Measurements from ENCODE around the gene SSBP1. TPM values are rescaled to one million over a fixed set of nuclear protein-coding genes. Genes with fewer than 3 reads are reported as not detected.

SSBP1 gene
- total RNA-seq, 2 experiments from 2014 or later: 177 to 178 TPM

DNA sequence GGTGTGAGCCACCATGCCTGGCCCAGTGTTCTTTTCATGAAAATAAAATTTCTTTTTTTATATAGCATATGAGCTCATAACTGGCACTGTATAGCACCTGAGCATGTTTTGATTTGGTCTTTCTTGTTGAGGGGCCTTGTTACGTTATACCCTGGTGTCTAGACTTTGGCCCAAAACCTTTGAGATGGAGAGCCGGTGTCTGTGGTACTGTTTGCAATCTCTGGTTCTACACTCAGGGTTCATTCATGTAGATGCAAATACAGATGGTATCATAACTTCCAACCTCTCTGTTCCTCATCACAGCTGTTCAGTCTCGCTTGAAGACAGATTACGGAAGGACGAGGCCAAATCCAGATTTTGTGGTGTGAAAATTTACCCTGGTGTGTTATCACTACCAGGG lies 51.8 kb downstream of the SSBP1 start, which contains the start of gene TAS2R5:
TSS of gene TAS2R5 (plus strand) at position 301 of the 400 bp plus-strand sequence. CDS start 145 bp downstream, outside the sequence.
- Histone ChIP-seq H3K27ac (ENCODE audit: low read depth, low read length, poor library complexity, severe bottlenecking) (no peak within 1 kb of the TSS), H3K4me2 (ENCODE audit: low read length) (no peak within 1 kb of the TSS), H2AFZ (ENCODE audit: low read length) (no peak within 1 kb of the TSS), H3K36me3 (ENCODE audit: insufficient read depth, low read length) (no peaks in the 10 kb centered on the region), H3K9me2 (ENCODE audit: insufficient read depth, low read length) (no peaks in the 10 kb centered on the region), H3K9me3 (ENCODE audit: low read length) (no peaks in the 10 kb centered on the region), H3K4me3 (ENCODE audit: low read depth, low read length, poor library complexity, severe bottlenecking) (no peak within 1 kb of the TSS), H3K79me2 (ENCODE audit: insufficient read depth, low read depth, low read length) (no peaks in the 10 kb centered on the region), H4K20me1 (ENCODE audit: insufficient read depth, low read length) (no peaks in the 10 kb centered on the region), H3K4me1 (ENCODE audit: insufficient read depth, low read length, poor library complexity, severe bottlenecking) (no peaks in the 10 kb centered on the region)
- no TSS peak for BruUV-seq (replicated peaks)
- ChIA-PET POLR2A (no interaction called here), CTCF (ENCODE audit: unreplicated experiment) (no interaction called here)
- TF ChIP-seq, protein P1, sequence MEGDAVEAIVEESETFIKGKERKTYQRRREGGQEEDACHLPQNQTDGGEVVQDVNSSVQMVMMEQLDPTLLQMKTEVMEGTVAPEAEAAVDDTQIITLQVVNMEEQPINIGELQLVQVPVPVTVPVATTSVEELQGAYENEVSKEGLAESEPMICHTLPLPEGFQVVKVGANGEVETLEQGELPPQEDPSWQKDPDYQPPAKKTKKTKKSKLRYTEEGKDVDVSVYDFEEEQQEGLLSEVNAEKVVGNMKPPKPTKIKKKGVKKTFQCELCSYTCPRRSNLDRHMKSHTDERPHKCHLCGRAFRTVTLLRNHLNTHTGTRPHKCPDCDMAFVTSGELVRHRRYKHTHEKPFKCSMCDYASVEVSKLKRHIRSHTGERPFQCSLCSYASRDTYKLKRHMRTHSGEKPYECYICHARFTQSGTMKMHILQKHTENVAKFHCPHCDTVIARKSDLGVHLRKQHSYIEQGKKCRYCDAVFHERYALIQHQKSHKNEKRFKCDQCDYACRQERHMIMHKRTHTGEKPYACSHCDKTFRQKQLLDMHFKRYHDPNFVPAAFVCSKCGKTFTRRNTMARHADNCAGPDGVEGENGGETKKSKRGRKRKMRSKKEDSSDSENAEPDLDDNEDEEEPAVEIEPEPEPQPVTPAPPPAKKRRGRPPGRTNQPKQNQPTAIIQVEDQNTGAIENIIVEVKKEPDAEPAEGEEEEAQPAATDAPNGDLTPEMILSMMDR (conservative IDR thresholded peaks at IDR 0.05; ENCODE audit: low read length): no peak
- TF ChIP-seq EZH2phosphoT487 (IDR thresholded peaks at IDR 0.05; ENCODE audit: borderline replicate concordance, low read depth, low read length): no peak
- DNase-seq (ENCODE audit: low spot score): no peak
- intact Hi-C loops (cut with micrococcal nuclease; ENCODE audit: unreplicated experiment): no loop called here

DNA sequence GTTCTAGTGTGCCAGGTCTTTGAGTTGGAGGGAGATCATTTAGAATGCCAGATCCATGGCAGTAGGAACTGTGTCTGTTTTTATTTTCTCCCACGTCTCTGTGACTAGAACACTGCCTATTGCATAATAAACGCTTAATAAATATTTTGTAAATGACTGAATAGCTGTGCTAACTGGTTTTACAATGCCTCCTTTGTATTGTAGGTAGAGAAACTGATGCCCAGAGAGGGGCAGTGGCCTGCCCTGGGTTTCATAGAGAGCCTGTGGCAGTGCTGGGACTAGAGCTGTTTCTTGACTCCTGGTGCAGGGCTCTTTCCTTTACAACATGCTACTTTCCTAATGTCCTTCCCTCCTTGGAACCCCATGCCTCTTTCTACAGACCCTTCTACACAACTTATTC lies 54.4 kb downstream of the SSBP1 start:
- ChIA-PET POLR2A (no interaction called here), CTCF (ENCODE audit: unreplicated experiment) (interaction anchor here (0.6 kb wide), 1 partner anchor 153 kb away, joined by 3 read pairs; no protein-coding TSS in a partner anchor)
- no peak overlapping the region for H3K4me2 ChIP-seq (ENCODE audit: low read length)
- no peaks in the 10 kb centered on the region for H3K9me3 ChIP-seq (ENCODE audit: low read length)
- intact Hi-C loops (cut with micrococcal nuclease; ENCODE audit: unreplicated experiment): no loop called here
- no peak overlapping the region for H3K4me3 ChIP-seq (ENCODE audit: low read depth, low read length, poor library complexity, severe bottlenecking)
- no peaks in the 10 kb centered on the region for H4K20me1 ChIP-seq (ENCODE audit: insufficient read depth, low read length)
- H2AFZ ChIP-seq (ENCODE audit: low read length): no peak overlapping the region
- no peak overlapping the region for H3K27ac ChIP-seq (ENCODE audit: low read depth, low read length, poor library complexity, severe bottlenecking)
- no peaks in the 10 kb centered on the region for H3K4me1 ChIP-seq (ENCODE audit: insufficient read depth, low read length, poor library complexity, severe bottlenecking)
- no peaks in the 10 kb centered on the region for H3K36me3 ChIP-seq (ENCODE audit: insufficient read depth, low read length)
- no peaks in the 10 kb centered on the region for H3K9me2 ChIP-seq (ENCODE audit: insufficient read depth, low read length)
- no TSS peak for BruUV-seq (replicated peaks)
- H3K79me2 ChIP-seq (ENCODE audit: insufficient read depth, low read depth, low read length): no peaks in the 10 kb centered on the region
- TF ChIP-seq, protein P1 (conservative IDR thresholded peaks at IDR 0.05; ENCODE audit: low read length): no peak
- no peak for TF ChIP-seq EZH2phosphoT487 (IDR thresholded peaks at IDR 0.05; ENCODE audit: borderline replicate concordance, low read depth, low read length)
- DNase-seq (ENCODE audit: low spot score): no peak

Small RNAs within 50 kb of the gene (small RNA-seq; reads per million reads assigned to genes)
- gene RNU1-82P: not detected

Other genes starting within 250 kb of the SSBP1 start
- 26.5 and 31.2 TPM in 2 replicates for gene AGK, start 186.9 kb upstream of the SSBP1 start, total RNA-seq (2014; rRNA removed; shearing (Covaris generic))
- gene AGK, start 186.9 kb upstream of the SSBP1 start, total RNA-seq (2022): 33.6 and 40.5 TPM in 2 replicates
- gene DENND11, start 36.2 kb upstream of the SSBP1 start, total RNA-seq (2014; rRNA removed; shearing (Covaris generic)): 3.8 and 4.9 TPM in 2 replicates
- 9.7 and 9.9 TPM in 2 replicates for gene DENND11, start 36.2 kb upstream of the SSBP1 start, total RNA-seq (2022)
- gene WEE2, start 30.0 kb upstream of the SSBP1 start, total RNA-seq (2014; rRNA removed; shearing (Covaris generic)): not detected in 2 replicates
- gene WEE2, start 30.0 kb upstream of the SSBP1 start, total RNA-seq (2022): not detected in 2 replicates
- 2.5 and 3.8 TPM in 2 replicates for gene TAS2R3, start 25.7 kb downstream of the SSBP1 start, total RNA-seq (2014; rRNA removed; shearing (Covaris generic))
- 1.5 and 2.4 TPM in 2 replicates for gene TAS2R3, start 25.7 kb downstream of the SSBP1 start, total RNA-seq (2022)
- gene TAS2R4, start 38.3 kb downstream of the SSBP1 start, total RNA-seq (2014; rRNA removed; shearing (Covaris generic)): 1.6 and 2.4 TPM in 2 replicates
- 1.2 and 1.8 TPM in 2 replicates for gene TAS2R4, start 38.3 kb downstream of the SSBP1 start, total RNA-seq (2022)
- gene TAS2R5, start 51.9 kb downstream of the SSBP1 start, total RNA-seq (2014; rRNA removed; shearing (Covaris generic)): 1.6 and 2.2 TPM in 2 replicates
- 1.3 and 1.8 TPM in 2 replicates for gene TAS2R5, start 51.9 kb downstream of the SSBP1 start, total RNA-seq (2022)
- not detected in 2 replicates for gene PRSS37, start 103.1 kb downstream of the SSBP1 start, total RNA-seq (2014; rRNA removed; shearing (Covaris generic))
- gene PRSS37, start 103.1 kb downstream of the SSBP1 start, total RNA-seq (2022): not detected in 2 replicates
- gene OR9A4, start 178.0 kb downstream of the SSBP1 start, total RNA-seq (2014; rRNA removed; shearing (Covaris generic)): 0.06 TPM in 1 of 2 replicates, not detected in the other
- not detected in 2 replicates for gene OR9A4, start 178.0 kb downstream of the SSBP1 start, total RNA-seq (2022)
- not detected in 2 replicates for gene CLEC5A, start 208.6 kb downstream of the SSBP1 start, total RNA-seq (2014; rRNA removed; shearing (Covaris generic))
- not detected in 2 replicates for gene CLEC5A, start 208.6 kb downstream of the SSBP1 start, total RNA-seq (2022)
- gene TAS2R38, start 235.4 kb downstream of the SSBP1 start, total RNA-seq (2014; rRNA removed; shearing (Covaris generic)): not detected in 2 replicates
- not detected in 2 replicates for gene TAS2R38, start 235.4 kb downstream of the SSBP1 start, total RNA-seq (2022)

Data from OCI-LY7 (cell line).